Measurements from ENCODE around the gene SERPINA5.

DNA sequence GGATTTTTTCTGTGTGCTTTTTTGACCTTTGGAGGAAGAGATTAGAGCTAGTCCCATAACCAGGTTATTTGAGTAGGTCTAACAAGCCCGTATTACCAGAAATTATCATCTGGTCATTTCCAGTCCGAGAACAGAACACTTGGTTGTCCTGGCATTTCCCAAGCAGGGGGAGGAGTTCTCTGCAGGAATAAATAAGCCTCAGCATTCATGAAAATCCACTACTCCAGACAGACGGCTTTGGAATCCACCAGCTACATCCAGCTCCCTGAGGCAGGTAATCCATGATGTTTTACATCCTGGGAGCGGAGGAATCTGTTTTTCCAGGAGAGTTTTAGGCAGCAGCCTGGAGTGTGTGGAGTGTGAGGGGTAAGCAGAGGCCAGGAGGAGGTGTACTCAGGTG is 30.9 kb downstream of the SERPINA5 start, which contains the start of gene SERPINA3:
- TF ChIP-seq EP300 (IDR thresholded peaks at IDR 0.05; ENCODE audit: borderline replicate concordance) (no peak), ZBTB7A (IDR thresholded peaks at IDR 0.05; ENCODE audit: low read depth) (no peak), CREB1 (IDR thresholded peaks at IDR 0.05; ENCODE audit: low read depth) (no peak), TEAD4 (IDR thresholded peaks at IDR 0.05) (no peak), TCF12 (IDR thresholded peaks at IDR 0.05; ENCODE audit: low read depth) (no peak), RAD21 (IDR thresholded peaks at IDR 0.05; ENCODE audit: low read depth) (no peak), CEBPB (IDR thresholded peaks at IDR 0.05) (no peak), NFIC (IDR thresholded peaks at IDR 0.05) (no peak), EGR1 (IDR thresholded peaks at IDR 0.05) (no peak), TAF1 (IDR thresholded peaks at IDR 0.05; ENCODE audit: low read depth) (no peak), YY1 (IDR thresholded peaks at IDR 0.05; ENCODE audit: low read depth) (no peak)
- TF ChIP-seq, protein P1, sequence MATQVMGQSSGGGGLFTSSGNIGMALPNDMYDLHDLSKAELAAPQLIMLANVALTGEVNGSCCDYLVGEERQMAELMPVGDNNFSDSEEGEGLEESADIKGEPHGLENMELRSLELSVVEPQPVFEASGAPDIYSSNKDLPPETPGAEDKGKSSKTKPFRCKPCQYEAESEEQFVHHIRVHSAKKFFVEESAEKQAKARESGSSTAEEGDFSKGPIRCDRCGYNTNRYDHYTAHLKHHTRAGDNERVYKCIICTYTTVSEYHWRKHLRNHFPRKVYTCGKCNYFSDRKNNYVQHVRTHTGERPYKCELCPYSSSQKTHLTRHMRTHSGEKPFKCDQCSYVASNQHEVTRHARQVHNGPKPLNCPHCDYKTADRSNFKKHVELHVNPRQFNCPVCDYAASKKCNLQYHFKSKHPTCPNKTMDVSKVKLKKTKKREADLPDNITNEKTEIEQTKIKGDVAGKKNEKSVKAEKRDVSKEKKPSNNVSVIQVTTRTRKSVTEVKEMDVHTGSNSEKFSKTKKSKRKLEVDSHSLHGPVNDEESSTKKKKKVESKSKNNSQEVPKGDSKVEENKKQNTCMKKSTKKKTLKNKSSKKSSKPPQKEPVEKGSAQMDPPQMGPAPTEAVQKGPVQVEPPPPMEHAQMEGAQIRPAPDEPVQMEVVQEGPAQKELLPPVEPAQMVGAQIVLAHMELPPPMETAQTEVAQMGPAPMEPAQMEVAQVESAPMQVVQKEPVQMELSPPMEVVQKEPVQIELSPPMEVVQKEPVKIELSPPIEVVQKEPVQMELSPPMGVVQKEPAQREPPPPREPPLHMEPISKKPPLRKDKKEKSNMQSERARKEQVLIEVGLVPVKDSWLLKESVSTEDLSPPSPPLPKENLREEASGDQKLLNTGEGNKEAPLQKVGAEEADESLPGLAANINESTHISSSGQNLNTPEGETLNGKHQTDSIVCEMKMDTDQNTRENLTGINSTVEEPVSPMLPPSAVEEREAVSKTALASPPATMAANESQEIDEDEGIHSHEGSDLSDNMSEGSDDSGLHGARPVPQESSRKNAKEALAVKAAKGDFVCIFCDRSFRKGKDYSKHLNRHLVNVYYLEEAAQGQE (IDR thresholded peaks at IDR 0.05; ENCODE audit: low read depth): no peak
- TF ChIP-seq, protein P2, sequence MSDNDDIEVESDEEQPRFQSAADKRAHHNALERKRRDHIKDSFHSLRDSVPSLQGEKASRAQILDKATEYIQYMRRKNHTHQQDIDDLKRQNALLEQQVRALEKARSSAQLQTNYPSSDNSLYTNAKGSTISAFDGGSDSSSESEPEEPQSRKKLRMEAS (IDR thresholded peaks at IDR 0.05): no peak
- TF ChIP-seq, protein P3, sequence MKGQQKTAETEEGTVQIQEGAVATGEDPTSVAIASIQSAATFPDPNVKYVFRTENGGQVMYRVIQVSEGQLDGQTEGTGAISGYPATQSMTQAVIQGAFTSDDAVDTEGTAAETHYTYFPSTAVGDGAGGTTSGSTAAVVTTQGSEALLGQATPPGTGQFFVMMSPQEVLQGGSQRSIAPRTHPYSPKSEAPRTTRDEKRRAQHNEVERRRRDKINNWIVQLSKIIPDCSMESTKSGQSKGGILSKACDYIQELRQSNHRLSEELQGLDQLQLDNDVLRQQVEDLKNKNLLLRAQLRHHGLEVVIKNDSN (IDR thresholded peaks at IDR 0.05): no peak

Data from Ishikawa (cell line).